Neural progenitor cell (in vitro differentiated cells): ENCODE data around the gene ARID5A.

ENCODE experiments used
- EZH2 ChIP-seq: fragments of 200-600 bp; sonication (generic); IDR thresholded peaks from 2 replicates; pipeline ENCODE4 v1.6.1; 2017; ENCODE audit warnings: antibody characterized with exemption, mild to moderate bottlenecking, moderate library complexity
- TF ChIP-seq, protein P1 (sequence below): fragments of 200-600 bp; sonication (generic); IDR thresholded peaks from 2 replicates; pipeline ENCODE4 v1.5.1; 2017; ENCODE audit warnings: antibody characterized with exemption, mild to moderate bottlenecking

DNA sequence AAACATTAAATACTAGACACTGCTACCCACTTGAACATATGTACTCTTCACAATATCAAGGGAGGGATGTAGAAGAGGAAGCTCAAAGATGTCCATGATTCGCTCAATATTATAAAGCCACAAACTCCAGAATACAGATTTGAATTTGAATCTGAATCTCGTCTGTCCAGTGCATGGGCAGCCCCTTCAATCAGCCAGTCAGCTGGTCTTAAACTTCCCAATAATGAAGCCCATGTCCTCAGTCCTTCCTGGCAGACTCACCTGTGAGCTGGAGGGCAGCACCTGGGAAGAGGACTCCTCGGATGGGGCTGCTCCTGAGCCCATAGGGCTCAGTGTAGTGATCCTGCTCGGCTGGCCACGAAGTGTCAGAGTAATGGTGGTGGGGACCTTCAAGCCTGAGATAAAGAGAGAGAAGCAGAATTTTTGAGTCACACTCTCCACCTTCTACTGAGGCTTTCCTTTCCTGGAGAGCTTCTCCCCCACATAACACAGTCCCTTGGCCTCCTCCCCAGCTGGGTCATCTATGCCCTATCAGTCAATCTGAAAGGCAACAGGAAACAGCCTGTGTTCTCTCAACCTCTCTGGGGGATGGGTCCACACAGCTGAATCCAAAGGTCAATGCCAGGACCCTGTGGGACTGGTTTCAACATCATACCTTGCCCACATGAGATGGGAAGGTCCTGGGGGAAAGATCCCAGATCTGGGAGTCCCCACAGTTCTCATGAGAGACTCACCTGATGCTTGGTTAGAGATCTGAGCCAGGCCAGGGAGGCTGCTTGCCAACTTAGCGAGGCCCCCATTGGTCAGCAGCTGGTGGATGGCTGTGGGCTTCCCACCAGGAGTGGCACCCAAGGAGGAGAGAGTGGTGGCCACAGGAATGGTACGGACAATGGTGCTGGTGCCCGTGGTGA lies 65.1 kb downstream of the ARID5A start:
- TF ChIP-seq, protein P1, sequence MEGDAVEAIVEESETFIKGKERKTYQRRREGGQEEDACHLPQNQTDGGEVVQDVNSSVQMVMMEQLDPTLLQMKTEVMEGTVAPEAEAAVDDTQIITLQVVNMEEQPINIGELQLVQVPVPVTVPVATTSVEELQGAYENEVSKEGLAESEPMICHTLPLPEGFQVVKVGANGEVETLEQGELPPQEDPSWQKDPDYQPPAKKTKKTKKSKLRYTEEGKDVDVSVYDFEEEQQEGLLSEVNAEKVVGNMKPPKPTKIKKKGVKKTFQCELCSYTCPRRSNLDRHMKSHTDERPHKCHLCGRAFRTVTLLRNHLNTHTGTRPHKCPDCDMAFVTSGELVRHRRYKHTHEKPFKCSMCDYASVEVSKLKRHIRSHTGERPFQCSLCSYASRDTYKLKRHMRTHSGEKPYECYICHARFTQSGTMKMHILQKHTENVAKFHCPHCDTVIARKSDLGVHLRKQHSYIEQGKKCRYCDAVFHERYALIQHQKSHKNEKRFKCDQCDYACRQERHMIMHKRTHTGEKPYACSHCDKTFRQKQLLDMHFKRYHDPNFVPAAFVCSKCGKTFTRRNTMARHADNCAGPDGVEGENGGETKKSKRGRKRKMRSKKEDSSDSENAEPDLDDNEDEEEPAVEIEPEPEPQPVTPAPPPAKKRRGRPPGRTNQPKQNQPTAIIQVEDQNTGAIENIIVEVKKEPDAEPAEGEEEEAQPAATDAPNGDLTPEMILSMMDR: no peak
- TF ChIP-seq EZH2: no peak
